Tibial nerve (tissue), 3 donors: ENCODE data around the gene ABITRAM.

Source experiments
- POLR2A ChIP-seq, 2 donors: fragments of 450-650 bp; IDR thresholded peaks; one replicate each; pipeline ENCODE4 v1.6.1; 2017; ENCODE audit warnings: antibody characterized with exemption in 2 of 2, mild to moderate bottlenecking in 2 of 2, moderate library complexity in 2 of 2
- TF ChIP-seq, protein P1 (sequence below), 5 experiments: fragments of 200-600 bp in 3 of 5; fragments of 450-650 bp in 2 of 5; sonication (generic) in 3 of 5; IDR thresholded peaks; one replicate each; pipeline ENCODE4 v1.5.1; 2016 to 2019; ENCODE audit warnings: antibody characterized with exemption in 5 of 5, mild to moderate bottlenecking in 3 of 5, moderate library complexity in 2 of 5

- TF ChIP-seq, protein P1, sequence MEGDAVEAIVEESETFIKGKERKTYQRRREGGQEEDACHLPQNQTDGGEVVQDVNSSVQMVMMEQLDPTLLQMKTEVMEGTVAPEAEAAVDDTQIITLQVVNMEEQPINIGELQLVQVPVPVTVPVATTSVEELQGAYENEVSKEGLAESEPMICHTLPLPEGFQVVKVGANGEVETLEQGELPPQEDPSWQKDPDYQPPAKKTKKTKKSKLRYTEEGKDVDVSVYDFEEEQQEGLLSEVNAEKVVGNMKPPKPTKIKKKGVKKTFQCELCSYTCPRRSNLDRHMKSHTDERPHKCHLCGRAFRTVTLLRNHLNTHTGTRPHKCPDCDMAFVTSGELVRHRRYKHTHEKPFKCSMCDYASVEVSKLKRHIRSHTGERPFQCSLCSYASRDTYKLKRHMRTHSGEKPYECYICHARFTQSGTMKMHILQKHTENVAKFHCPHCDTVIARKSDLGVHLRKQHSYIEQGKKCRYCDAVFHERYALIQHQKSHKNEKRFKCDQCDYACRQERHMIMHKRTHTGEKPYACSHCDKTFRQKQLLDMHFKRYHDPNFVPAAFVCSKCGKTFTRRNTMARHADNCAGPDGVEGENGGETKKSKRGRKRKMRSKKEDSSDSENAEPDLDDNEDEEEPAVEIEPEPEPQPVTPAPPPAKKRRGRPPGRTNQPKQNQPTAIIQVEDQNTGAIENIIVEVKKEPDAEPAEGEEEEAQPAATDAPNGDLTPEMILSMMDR (IDR thresholded peaks at IDR 0.05), result no peak
- no peak for TF ChIP-seq POLR2A (IDR thresholded peaks at IDR 0.05)
Measured at GRCh38 chr9:108960331-108960730, 26.1 kb downstream of the ABITRAM start.
